DMS153 treated with DMSO at 0.1 percent for 48 hours (cell line): ENCODE measurements around the gene ERICH2.

Experiments used
- DNase-seq: peaks from one replicate; lab custom pipeline; 2025; ENCODE audit not compliant: unreplicated experiment; lab: John Stamatoyannopoulos, UW

The ERICH2 gene

GRCh38 chr2:170836027-170836426, 65.8 kb downstream of the ERICH2 start:
- no peak for DNase-seq

- DNase-seq, result no peak
Measured at GRCh38 chr2:170840717-170841210, 70.6 kb downstream of the ERICH2 start.

GRCh38 chr2:170842785-170843184, 72.6 kb downstream of the ERICH2 start:
- no peak for DNase-seq

- no peak for DNase-seq
Measured at GRCh38 chr2:170843656-170844055, 73.5 kb downstream of the ERICH2 start.

GRCh38 chr2:170845343-170845742, 75.2 kb downstream of the ERICH2 start:
- no peak for DNase-seq

- DNase-seq, result no peak
Measured at GRCh38 chr2:170846314-170846713, 76.1 kb downstream of the ERICH2 start.

GRCh38 chr2:170847716-170848115, 77.5 kb downstream of the ERICH2 start:
- DNase-seq, result no peak
